ENCODE measurements around the gene ZNF516.

Gene ZNF516

DNA sequence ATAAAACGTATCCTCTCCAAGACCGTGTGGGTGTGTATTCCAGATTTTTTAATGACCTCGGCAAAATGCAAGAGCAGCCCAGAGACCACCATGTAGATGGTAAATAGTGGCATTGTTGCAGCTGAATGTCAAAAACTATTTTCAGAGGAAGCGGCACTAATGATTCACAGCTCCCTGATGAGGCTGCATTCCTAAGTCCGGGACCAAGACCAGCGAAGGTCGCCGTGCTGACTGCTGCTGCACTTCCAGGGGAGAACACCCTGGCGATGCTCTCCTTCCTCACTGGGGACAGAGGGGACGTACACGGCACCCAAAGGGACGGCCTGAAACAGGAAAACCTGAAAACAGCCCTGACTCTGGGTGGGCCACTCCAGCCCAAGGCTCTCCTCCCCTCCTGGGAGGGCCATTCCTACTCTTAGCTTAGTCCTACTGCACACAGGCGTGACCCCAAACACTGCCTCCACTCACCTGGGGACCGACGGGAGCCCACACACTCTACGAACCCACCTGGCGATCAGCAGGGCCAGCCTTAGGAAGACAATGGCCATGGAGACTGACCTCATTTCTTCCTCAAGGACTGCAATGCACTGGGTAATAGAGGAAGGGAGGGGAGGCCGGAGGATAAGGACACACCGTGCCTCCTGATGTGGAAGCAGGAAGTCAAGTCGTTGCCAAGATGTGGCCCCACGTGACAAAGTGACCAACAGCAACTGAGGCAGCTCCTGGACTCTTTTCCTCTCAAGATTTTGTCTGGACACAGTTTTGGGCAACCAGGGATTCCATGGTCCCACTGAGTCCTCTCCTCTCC, 82.8 kb downstream of the ZNF516 start:
- Mint-ChIP-seq H3K4me3 (no peak overlapping the region), H3K36me3 (ENCODE audit: low read depth) (peaks cover 14% of the 10 kb centered on the region), H3K27ac (no peak overlapping the region), H3K4me1 (ENCODE audit: low read depth) (peaks cover 53% of the 10 kb centered on the region), H3K9me3 (no peaks in the 10 kb centered on the region), H3K27me3 (no peaks in the 10 kb centered on the region)
- DNase-seq, result no peak

DNA sequence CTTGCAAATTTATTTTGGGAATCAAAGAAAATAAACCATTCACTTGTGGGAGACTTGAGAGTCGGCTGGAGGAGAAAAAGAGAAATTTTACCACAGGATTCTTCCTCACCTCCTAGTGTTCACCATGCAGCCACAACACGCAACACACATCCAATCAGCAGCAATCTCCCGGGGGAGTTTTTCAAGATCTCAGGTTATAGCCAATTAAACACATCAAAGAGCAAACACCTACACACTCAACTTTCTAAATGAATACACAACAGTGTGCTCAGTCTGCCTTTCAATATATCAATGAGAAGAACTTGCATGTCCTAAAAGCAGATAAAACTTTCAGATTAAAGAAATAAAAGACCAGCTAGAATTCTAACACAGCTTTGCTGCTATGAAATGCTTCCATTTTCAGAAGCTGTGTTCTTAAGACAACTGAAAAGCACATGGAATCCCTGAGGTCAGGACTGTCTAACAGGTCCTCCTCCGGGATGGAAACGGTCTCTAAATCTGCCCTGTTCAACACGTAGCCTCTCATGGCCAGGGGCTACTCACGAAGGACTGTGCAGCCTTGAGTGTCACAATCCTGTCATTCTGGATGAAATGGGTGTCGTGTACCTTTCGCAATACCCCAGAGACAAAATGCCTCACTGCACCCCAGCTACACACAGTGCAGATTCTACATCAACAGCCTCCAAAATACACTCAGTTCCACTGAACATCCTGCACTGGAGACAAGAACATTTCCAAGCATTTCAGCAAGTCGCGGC, 84.2 kb downstream of the ZNF516 start:
- DNase-seq, result no peak
- H3K36me3 Mint-ChIP-seq (ENCODE audit: low read depth), result peaks cover 14% of the 10 kb centered on the region
- no peaks in the 10 kb centered on the region for H3K9me3 Mint-ChIP-seq
- H3K27ac Mint-ChIP-seq, result peak overlapping the region; percentile 8
- H3K4me3 Mint-ChIP-seq, result no peak overlapping the region
- peaks cover 48% of the 10 kb centered on the region for H3K4me1 Mint-ChIP-seq (ENCODE audit: low read depth)
- H3K27me3 Mint-ChIP-seq, result no peaks in the 10 kb centered on the region

DNA sequence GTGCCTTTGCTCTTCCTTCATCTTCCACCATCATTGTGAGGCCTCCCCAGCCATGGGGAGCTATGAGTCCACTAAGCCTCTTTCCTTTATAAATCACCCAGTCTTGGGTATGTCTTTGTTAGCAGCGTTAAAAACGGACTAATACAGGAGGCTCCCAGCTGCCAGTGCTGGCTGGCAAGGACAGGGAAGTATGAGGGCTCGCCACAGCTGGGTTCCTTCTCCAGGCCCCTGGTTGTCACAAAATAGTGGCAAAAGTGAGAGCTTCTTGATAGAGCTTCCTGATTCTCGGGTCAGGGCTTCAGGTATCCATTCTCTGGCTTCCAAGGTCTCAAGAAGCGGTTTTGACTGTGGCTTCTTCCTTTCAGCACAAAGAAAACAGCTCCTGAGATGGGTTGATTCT, 85.0 kb downstream of the ZNF516 start:
- peaks cover 42% of the 10 kb centered on the region for H3K4me1 Mint-ChIP-seq (ENCODE audit: low read depth)
- no peak overlapping the region for H3K27ac Mint-ChIP-seq
- peaks cover 14% of the 10 kb centered on the region for H3K36me3 Mint-ChIP-seq (ENCODE audit: low read depth)
- no peaks in the 10 kb centered on the region for H3K27me3 Mint-ChIP-seq
- H3K4me3 Mint-ChIP-seq, result no peak overlapping the region
- H3K9me3 Mint-ChIP-seq, result no peaks in the 10 kb centered on the region
- no peak for DNase-seq

DNA sequence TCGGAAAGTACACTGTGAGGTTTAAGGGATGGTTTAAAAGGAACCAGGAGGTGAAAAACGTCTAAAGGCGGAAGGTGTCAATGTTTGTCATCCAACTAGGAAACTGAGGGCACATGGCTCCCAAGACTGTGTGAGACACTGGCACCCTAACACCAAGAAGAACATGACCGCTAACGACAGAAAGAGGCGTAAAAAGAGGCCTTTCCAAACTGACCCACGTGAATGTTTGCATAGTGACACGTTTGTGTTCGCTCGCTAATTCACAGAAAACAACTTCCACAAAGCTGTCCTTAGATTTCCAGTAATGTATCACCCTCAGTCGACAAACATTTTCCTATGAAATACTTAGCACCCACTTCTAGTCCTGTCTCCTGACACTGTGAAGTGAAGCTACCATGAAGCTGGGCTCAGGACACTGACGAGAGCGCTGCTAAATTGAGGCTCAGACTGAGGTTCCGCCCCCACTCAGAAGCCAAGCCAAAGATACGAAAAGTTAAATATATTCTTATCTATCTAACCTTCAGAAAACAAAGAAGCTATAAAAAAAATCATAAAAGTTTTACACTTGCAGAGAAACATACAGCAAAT, 86.5 kb downstream of the ZNF516 start:
- Mint-ChIP-seq H3K9me3 (no peaks in the 10 kb centered on the region), H3K27ac (no peak overlapping the region), H3K4me3 (no peak overlapping the region), H3K4me1 (ENCODE audit: low read depth) (peaks cover 38% of the 10 kb centered on the region), H3K36me3 (ENCODE audit: low read depth) (peaks cover 14% of the 10 kb centered on the region), H3K27me3 (no peaks in the 10 kb centered on the region)
- no peak for DNase-seq

DNA sequence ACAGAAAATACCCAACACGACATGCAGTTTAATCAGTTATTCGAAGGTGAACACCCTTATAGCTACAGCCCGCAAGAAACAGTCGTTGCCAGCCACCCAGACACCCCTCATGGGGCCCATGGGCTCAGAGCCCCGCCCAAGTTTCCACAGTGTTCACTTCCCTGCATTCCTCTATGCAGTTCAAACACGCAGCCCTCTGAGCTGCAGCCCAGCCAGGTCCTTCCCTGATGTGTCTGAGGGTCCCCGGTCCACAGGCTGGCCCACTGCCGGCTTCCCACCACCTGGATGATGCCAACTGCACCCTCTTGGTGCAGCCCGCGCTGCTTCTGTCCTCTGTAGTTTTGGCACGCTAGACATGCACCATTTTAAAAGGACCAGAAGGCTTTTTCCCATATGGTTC, 87.4 kb downstream of the ZNF516 start:
- Mint-ChIP-seq H3K27ac (no peak overlapping the region), H3K4me1 (ENCODE audit: low read depth) (peaks cover 35% of the 10 kb centered on the region), H3K27me3 (no peaks in the 10 kb centered on the region), H3K36me3 (ENCODE audit: low read depth) (peaks cover 14% of the 10 kb centered on the region), H3K9me3 (no peaks in the 10 kb centered on the region), H3K4me3 (no peak overlapping the region)
- DNase-seq, result no peak

DNA sequence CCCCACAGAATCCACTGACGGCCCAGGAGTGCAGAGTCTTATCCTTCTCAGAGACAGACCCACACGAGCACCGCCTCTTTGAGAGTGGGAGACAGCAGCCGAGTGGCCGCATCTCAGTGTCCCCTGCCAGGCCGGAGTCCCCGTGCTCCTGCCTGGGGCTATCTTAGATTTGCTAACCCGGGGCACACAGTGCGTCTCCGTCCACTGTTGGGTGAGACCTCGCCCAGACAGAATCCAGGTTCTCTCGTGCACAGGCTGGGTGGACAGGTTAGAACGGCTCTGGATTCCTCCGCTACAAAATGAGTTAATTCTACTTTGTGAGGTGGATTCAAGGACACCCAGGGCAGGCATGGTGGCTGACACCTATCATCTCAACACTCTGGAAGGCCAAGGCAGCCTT, 88.3 kb downstream of the ZNF516 start:
- no peak for DNase-seq
- H3K27ac Mint-ChIP-seq, result no peak overlapping the region
- no peaks in the 10 kb centered on the region for H3K27me3 Mint-ChIP-seq
- H3K4me1 Mint-ChIP-seq (ENCODE audit: low read depth), result peaks cover 32% of the 10 kb centered on the region
- H3K9me3 Mint-ChIP-seq, result no peaks in the 10 kb centered on the region
- H3K4me3 Mint-ChIP-seq, result no peak overlapping the region
- H3K36me3 Mint-ChIP-seq (ENCODE audit: low read depth), result peaks cover 14% of the 10 kb centered on the region

DNA sequence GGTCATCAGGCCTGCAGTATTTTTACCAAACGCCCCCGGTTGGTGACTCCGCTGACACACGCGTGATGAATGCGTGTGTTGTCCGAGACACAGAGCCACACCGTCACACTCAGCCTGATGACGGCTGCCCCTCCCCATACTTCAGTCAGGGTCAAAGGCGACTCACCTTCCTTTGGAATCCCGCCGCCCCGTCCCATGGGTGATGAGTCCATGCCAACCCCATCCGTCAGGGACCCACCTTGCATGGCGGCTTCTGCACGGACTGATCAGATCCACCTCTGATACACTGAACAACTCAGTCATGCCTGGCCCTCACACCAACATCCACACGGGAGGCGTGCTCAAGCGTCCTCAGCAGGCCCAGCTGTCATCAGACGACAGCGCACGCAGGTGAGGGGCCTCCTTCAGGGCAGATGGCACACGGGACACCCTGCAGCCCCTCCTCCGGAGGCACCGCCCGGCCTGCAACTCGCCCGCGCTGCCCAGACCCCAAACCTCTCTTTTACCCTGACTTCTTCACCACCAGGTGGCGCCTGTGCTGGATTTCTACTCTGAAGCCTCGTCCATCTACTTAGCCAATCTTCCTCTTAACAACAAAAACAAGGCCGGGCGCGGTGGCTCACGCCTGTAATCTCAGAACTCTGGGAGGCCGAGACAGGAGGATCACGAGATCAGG, 89.2 kb downstream of the ZNF516 start:
- Mint-ChIP-seq H3K4me3 (no peak overlapping the region), H3K4me1 (ENCODE audit: low read depth) (peaks cover 26% of the 10 kb centered on the region), H3K36me3 (ENCODE audit: low read depth) (peaks cover 14% of the 10 kb centered on the region), H3K9me3 (no peaks in the 10 kb centered on the region), H3K27me3 (no peaks in the 10 kb centered on the region), H3K27ac (no peak overlapping the region)
- DNase-seq, result peak; percentile 76

DNA sequence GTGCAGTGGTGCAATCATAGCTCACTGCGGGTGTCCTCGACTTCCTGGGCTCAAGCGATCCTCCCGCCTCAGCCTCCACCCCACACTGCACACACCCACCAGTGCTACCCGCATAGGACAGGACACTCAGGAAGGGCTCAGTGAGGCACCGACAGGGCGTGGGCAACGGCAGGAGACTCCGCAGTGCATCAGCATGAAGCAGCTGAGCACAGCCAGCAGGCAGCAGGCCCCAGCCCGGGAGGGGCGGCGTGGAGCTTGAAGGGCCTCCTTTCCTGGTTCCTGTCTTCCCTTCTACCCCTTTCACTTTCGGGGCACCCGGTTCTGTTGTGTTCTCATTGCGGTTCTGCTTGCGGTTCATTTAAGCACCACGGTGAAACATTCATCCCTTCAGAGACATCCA, 89.8 kb downstream of the ZNF516 start:
- Mint-ChIP-seq H3K36me3 (ENCODE audit: low read depth) (peaks cover 12% of the 10 kb centered on the region), H3K27me3 (no peaks in the 10 kb centered on the region), H3K9me3 (no peaks in the 10 kb centered on the region), H3K4me3 (no peak overlapping the region), H3K4me1 (ENCODE audit: low read depth) (peaks cover 20% of the 10 kb centered on the region), H3K27ac (no peak overlapping the region)
- no peak for DNase-seq

DNA sequence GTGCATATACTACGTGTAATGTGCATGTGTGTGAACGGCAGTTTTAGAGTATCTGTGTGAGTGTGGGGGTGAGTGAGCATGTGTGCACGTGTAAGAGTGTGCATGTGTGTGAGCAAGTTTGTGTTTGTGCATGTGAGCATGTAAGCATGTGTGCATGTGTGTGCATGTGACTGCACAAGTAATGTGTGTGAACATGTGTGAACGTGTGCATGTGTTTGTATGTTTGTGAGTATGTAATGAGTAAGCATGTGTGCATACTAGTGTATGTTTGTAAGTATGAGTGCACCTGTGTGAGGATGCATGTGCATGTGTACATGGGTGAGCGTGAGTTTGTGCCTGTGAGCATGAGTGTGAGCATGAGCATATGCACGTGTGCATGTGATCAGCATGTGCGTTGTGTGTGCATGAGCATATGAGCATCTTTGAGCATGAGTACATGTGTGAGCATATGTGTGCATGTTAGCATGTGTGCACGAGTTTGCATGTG, 90.7 kb downstream of the ZNF516 start:
- H3K36me3 Mint-ChIP-seq (ENCODE audit: low read depth), result peaks cover 4% of the 10 kb centered on the region
- H3K9me3 Mint-ChIP-seq, result no peaks in the 10 kb centered on the region
- H3K27ac Mint-ChIP-seq, result no peak overlapping the region
- no peak overlapping the region for H3K4me3 Mint-ChIP-seq
- H3K27me3 Mint-ChIP-seq, result no peaks in the 10 kb centered on the region
- peaks cover 12% of the 10 kb centered on the region for H3K4me1 Mint-ChIP-seq (ENCODE audit: low read depth)
- DNase-seq, result no peak

DNA sequence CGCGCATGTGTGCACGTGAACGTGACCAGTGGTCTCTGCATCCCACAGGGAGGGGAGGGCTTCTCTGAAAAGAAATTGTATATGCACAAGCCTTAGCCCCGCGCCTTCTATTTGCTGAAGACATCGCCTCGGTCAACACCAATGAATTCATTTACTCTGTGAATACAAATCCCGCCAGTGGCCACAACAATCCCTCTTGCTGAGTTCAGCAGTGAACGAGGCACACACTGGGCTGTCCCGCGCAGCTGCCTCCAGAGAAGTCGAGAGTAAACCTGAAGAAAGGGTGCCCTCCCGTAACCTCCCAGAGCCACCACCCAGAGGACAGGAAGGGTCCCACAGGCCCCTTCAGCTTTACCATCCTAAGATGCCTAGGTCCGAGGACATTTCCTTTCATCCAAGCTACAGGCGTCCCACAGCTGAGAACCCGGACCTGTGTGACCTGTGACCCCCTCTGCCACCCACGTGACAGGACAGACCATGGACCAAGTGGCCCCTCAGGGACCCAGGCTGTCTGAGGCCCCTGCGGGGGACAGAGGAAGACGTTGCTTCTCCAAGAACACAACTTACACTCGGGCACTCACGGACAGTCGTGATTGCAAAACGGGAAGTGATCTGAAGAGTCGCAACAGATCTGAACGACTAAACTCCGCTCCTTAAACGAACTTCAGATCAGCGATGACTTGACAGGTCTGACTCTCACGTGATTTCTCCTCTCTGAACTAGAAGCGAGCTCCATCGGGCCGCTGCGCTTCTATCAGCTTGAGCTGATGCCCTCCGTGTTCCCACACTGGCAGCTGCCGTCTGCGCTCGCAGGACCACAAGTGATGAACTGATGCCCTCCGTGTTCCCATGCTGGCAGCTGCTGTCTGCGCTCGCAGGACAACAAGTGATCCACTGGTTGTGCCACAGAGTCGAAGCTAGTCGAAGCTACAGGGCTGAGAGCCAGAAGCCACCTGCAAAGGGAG, 92.7 kb downstream of the ZNF516 start:
- Mint-ChIP-seq H3K27ac (no peak overlapping the region), H3K27me3 (no peaks in the 10 kb centered on the region), H3K4me3 (no peak overlapping the region), H3K9me3 (no peaks in the 10 kb centered on the region), H3K4me1 (ENCODE audit: low read depth) (peaks cover 10% of the 10 kb centered on the region), H3K36me3 (ENCODE audit: low read depth) (no peaks in the 10 kb centered on the region)
- no peak for DNase-seq

DNA sequence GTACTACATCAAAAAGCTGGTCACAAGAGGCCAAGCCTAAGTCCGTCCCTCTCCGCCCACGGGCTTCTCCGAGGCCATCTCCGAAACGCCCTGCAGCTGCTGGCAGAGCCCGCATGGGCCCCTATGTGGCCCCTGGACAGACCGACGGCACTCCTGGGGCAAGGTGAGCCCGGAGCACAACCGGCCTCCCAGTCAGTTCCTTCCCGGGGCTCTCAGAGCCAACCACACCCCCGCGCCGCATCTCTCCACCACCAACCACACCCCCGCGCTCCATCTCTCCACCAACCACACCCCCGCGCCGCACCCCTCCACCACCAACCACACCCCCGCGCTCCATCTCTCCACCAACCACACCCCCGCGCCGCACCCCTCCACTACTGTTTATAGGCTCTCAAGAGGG, 93.5 kb downstream of the ZNF516 start:
- H3K36me3 Mint-ChIP-seq (ENCODE audit: low read depth), result no peaks in the 10 kb centered on the region
- H3K27ac Mint-ChIP-seq, result no peak overlapping the region

DNA sequence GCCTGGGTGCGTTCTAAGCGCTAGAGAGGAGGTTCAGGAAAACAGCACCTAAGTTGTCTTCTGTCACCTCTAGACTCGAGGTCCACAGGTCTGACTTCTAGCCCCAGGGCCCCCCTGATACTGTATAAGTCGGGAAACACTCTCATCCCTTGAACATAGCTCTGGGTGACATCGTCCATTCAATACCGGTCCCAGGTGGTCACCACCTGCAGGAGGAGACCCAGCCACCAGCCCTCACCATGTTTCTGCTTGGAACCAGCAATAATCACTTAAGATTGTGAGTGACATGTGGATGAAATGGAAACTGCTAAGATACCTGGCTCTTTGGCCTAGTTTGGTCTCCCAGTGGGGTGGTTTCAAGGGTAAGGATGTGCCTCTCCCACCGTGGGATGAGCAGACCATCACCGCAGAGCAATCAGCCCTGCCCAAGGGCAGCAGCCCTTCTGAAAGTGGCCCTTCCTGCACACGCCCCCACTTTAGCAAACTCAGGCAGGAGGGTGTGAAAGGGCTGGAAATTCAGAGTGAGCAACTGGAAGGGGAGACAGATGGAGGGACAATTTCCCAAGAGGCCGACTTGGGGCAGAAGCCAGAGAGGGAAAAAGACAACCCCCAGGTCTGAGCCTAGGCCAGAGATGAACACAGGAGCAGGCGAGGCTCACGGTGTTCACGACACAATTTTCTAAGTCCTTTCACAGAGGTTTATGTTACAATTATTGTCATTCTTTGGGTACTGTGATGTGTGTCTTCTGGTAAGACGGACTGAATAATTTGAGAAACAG, 95.2 kb downstream of the ZNF516 start:
- Mint-ChIP-seq H3K9me3 (no peaks in the 10 kb centered on the region), H3K4me1 (ENCODE audit: low read depth) (peaks cover 8% of the 10 kb centered on the region), H3K27ac (no peak overlapping the region), H3K4me3 (no peak overlapping the region), H3K27me3 (no peaks in the 10 kb centered on the region), H3K36me3 (ENCODE audit: low read depth) (no peaks in the 10 kb centered on the region)
- DNase-seq, result no peak

More for the DNA sequence above, 93.5 kb downstream of the ZNF516 start:
- no peaks in the 10 kb centered on the region for H3K9me3 Mint-ChIP-seq
- no peak overlapping the region for H3K4me3 Mint-ChIP-seq
- DNase-seq, result no peak
- no peaks in the 10 kb centered on the region for H3K27me3 Mint-ChIP-seq
- H3K4me1 Mint-ChIP-seq (ENCODE audit: low read depth), result peaks cover 9% of the 10 kb centered on the region

Measured in activated T-cell treated with anti-CD3 and anti-CD28 coated beads, Interleukin-2, amount 50 U/mL, for 24 hours (primary cell).